Right kidney (tissue), 9 donors: ENCODE measurements around the gene TBX5.
A peak's percentile ranks its signal among the peaks of the same experiment; 100 is the strongest.

Experiments
- DNase-seq: peaks from one replicate; pipeline ENCODE4 v3.0.0-alpha.2; 2016
- long read RNA-seq, 8 donors: transcript quantifications; one replicate each; lab custom pipeline, GENCODE V29; 2026

TBX5 gene
- long read RNA-seq, donor 1, result 0 reads
- long read RNA-seq, donor 2, result 0 reads
- long read RNA-seq, donor 3, result 0 reads
- long read RNA-seq, donor 4, result 0 reads
- long read RNA-seq, donor 5, result 0 reads
- long read RNA-seq, donor 6, result 0 reads
- long read RNA-seq, donor 7, result 0 reads
- long read RNA-seq, donor 8, result 0 reads

GRCh38 chr12:114405519-114406271 lies at the start of gene TBX5:
Gene TBX5, minus strand, starts transcription at chr12:114406144. Its CDS starts 2,246 bp downstream, at chr12:114403898.
- peak; percentile 68 for DNase-seq

- DNase-seq, result no peak
Observed at GRCh38 chr12:114451657-114452056, 45.7 kb upstream of the TBX5 start.

- DNase-seq, result no peak
Observed at GRCh38 chr12:114450515-114451300, 44.8 kb upstream of the TBX5 start.

- DNase-seq, result no peak
Observed at GRCh38 chr12:114450019-114450418, 44.1 kb upstream of the TBX5 start.

- DNase-seq, result no peak
Observed at GRCh38 chr12:114448618-114448933, 42.6 kb upstream of the TBX5 start.

GRCh38 chr12:114447799-114448617 lies 42.1 kb upstream of the TBX5 start:
- no peak for DNase-seq

GRCh38 chr12:114447274-114447716 lies 41.4 kb upstream of the TBX5 start:
- no peak for DNase-seq

- DNase-seq, result no peak
Observed at GRCh38 chr12:114445401-114446323, 39.7 kb upstream of the TBX5 start.

- DNase-seq, result no peak
Observed at GRCh38 chr12:114444422-114445279, 38.7 kb upstream of the TBX5 start.

- no peak for DNase-seq
Observed at GRCh38 chr12:114443607-114444421, 37.9 kb upstream of the TBX5 start.

GRCh38 chr12:114442578-114442977 lies 36.6 kb upstream of the TBX5 start:
- no peak for DNase-seq

- DNase-seq, result no peak
Observed at GRCh38 chr12:114441545-114441944, 35.6 kb upstream of the TBX5 start.

- no peak for DNase-seq
Observed at GRCh38 chr12:114441039-114441383, 35.1 kb upstream of the TBX5 start.

- no peak for DNase-seq
Observed at GRCh38 chr12:114440270-114441038, 34.5 kb upstream of the TBX5 start.

- DNase-seq, result no peak
Observed at GRCh38 chr12:114439817-114440216, 33.9 kb upstream of the TBX5 start.

- DNase-seq, result no peak
Observed at GRCh38 chr12:114439261-114439683, 33.3 kb upstream of the TBX5 start.

- no peak for DNase-seq
Observed at GRCh38 chr12:114438635-114439256, 32.8 kb upstream of the TBX5 start.

GRCh38 chr12:114434341-114434740 lies 28.4 kb upstream of the TBX5 start:
- no peak for DNase-seq
